ENCODE results near the gene ZFAND3. TPM values are rescaled to one million over a fixed set of nuclear protein-coding genes. Genes with fewer than 3 reads are reported as not detected.

The ZFAND3 gene
- total and polyA plus RNA-seq, 9 donors, result 16.6 to 220 (median 51.9) TPM

- H3K4me3 ChIP-seq, result no peak overlapping the region
- H3K27ac ChIP-seq, result no peak overlapping the region
- H3K9me3 ChIP-seq, result no peaks in the 10 kb centered on the region
- no peaks in the 10 kb centered on the region for H3K27me3 ChIP-seq
- no peak for DNase-seq
- peaks cover 4% of the 10 kb centered on the region for H3K4me1 ChIP-seq (ENCODE audit: insufficient read depth)
- no peaks in the 10 kb centered on the region for H3K36me3 ChIP-seq
- intact Hi-C loops (cut with DNase I), result no loop called here
- 93 to 95% (median 95%) methylated on average over 2 of the region's 2 CpGs for WGBS, 3 donors
- no peak for TF ChIP-seq POLR2A (IDR thresholded peaks at IDR 0.05)
- TF ChIP-seq EP300 (IDR thresholded peaks at IDR 0.05), result no peak
- no peak for TF ChIP-seq CTCF (IDR thresholded peaks at IDR 0.05)
Observed at GRCh38 chr6:37806213-37806612, 13.3 kb upstream of the ZFAND3 start.

GRCh38 chr6:37807656-37808055 lies 11.9 kb upstream of the ZFAND3 start:
- H3K9me3 ChIP-seq, result no peaks in the 10 kb centered on the region
- 42 to 54% (median 43%) methylated on average over 6 of the region's 6 CpGs for WGBS, 3 donors
- TF ChIP-seq EP300 (IDR thresholded peaks at IDR 0.05) (no peak), CTCF (IDR thresholded peaks at IDR 0.05) (no peak), POLR2A (IDR thresholded peaks at IDR 0.05) (no peak)

GRCh38 chr6:37809197-37809543 lies 10.4 kb upstream of the ZFAND3 start:
- no peak overlapping the region for H3K27ac ChIP-seq
- peak; percentile 54 to 79 (median 63) for DNase-seq
- intact Hi-C loops (cut with DNase I), result no loop called here

More at GRCh38 chr6:37807656-37808055, 11.9 kb upstream of the ZFAND3 start:
- Histone ChIP-seq H3K27me3 (no peaks in the 10 kb centered on the region), H3K27ac (no peak overlapping the region), H3K4me1 (ENCODE audit: insufficient read depth) (peaks cover 4% of the 10 kb centered on the region), H3K36me3 (no peaks in the 10 kb centered on the region), H3K4me3 (no peak overlapping the region)
- intact Hi-C loops (cut with DNase I), result no loop called here
- DNase-seq, result no peak

GRCh38 chr6:37812841-37813240 lies 6.7 kb upstream of the ZFAND3 start:
- Histone ChIP-seq H3K9me3 (no peaks in the 10 kb centered on the region), H3K4me3 (no peak overlapping the region), H3K4me1 (ENCODE audit: insufficient read depth) (peaks cover 2% of the 10 kb centered on the region), H3K27me3 (no peaks in the 10 kb centered on the region), H3K36me3 (no peaks in the 10 kb centered on the region), H3K27ac (no peak overlapping the region)
- WGBS, 3 donors, result 95 to 96% (median 96%) methylated on average over 1 of the region's 1 CpG
- no peak for TF ChIP-seq EP300 (IDR thresholded peaks at IDR 0.05)
- no peak for TF ChIP-seq POLR2A (IDR thresholded peaks at IDR 0.05)
- no peak for TF ChIP-seq CTCF (IDR thresholded peaks at IDR 0.05)
- intact Hi-C loops (cut with DNase I), result loop anchor here in 1 of 4 donors (10.0 kb wide), 1 partner anchor 52 kb away; no protein-coding TSS in a partner anchor
- no peak for DNase-seq

More at GRCh38 chr6:37809197-37809543, 10.4 kb upstream of the ZFAND3 start:
- Histone ChIP-seq H3K9me3 (no peaks in the 10 kb centered on the region), H3K4me1 (ENCODE audit: insufficient read depth) (peaks cover 4% of the 10 kb centered on the region), H3K4me3 (no peak overlapping the region), H3K27me3 (no peaks in the 10 kb centered on the region), H3K36me3 (no peaks in the 10 kb centered on the region)
- no peak for TF ChIP-seq CTCF (IDR thresholded peaks at IDR 0.05)
- no peak for TF ChIP-seq EP300 (IDR thresholded peaks at IDR 0.05)
- TF ChIP-seq POLR2A (IDR thresholded peaks at IDR 0.05), result no peak
- WGBS, 3 donors, result 6 to 31% (median 15%) methylated on average over 3 of the region's 3 CpGs
